Stimulated activated memory B cell treated with anti-CD40 and anti-IgM and Interleukin-4, amounts not matched to agents 10 μg/mL and 1 μg/mL and 100 μg/mL, for 72 hours (primary cell): ENCODE results near the gene CIAO3.
A peak's percentile ranks its signal among the peaks of the same experiment; 100 is the strongest.

Experiments used
- ATAC-seq: fragments of 150-1000 bp; cut with Tn5 transposase; 2 replicates; pipeline ENCODE4 v1.10.0; 2021
- H3K27ac Mint-ChIP-seq: one replicate; pipeline ENCODE4 v1.8.0; 2022; ENCODE audit warnings: mild to moderate bottlenecking, mixed read lengths
- H3K27me3 Mint-ChIP-seq: one replicate; pipeline ENCODE4 v1.8.0; 2022; ENCODE audit warnings: mixed read lengths
- H3K36me3 Mint-ChIP-seq: one replicate; pipeline ENCODE4 v1.8.0; 2022; ENCODE audit warnings: mixed read lengths
- H3K4me1 Mint-ChIP-seq: one replicate; pipeline ENCODE4 v1.8.0; 2022; ENCODE audit warnings: mixed read lengths
- H3K4me3 Mint-ChIP-seq: one replicate; pipeline ENCODE4 v1.8.0; 2022; ENCODE audit warnings: mild to moderate bottlenecking, moderate library complexity, mixed read lengths
- H3K9me3 Mint-ChIP-seq: one replicate; pipeline ENCODE4 v1.8.0; 2022; ENCODE audit warnings: mixed read lengths

Gene CIAO3

GRCh38 chr16:708959-709358 lies 31.8 kb downstream of the CIAO3 start:
- ATAC-seq, result no peak
- Mint-ChIP-seq H3K9me3 (no peaks in the 10 kb centered on the region), H3K27ac (no peak overlapping the region), H3K36me3 (no peaks in the 10 kb centered on the region), H3K4me3 (no peak overlapping the region), H3K27me3 (peaks cover 70% of the 10 kb centered on the region), H3K4me1 (peaks cover 7% of the 10 kb centered on the region)

- H3K27ac Mint-ChIP-seq, result no peak overlapping the region
Measured at GRCh38 chr16:708019-708418, 32.8 kb downstream of the CIAO3 start.

GRCh38 chr16:707062-707538 lies 33.7 kb downstream of the CIAO3 start:
- Mint-ChIP-seq H3K27me3 (peaks cover 85% of the 10 kb centered on the region), H3K4me3 (no peak overlapping the region), H3K9me3 (no peaks in the 10 kb centered on the region), H3K27ac (no peak overlapping the region), H3K4me1 (peaks cover 10% of the 10 kb centered on the region), H3K36me3 (no peaks in the 10 kb centered on the region)
- no peak for ATAC-seq

More at GRCh38 chr16:708019-708418, 32.8 kb downstream of the CIAO3 start:
- Mint-ChIP-seq H3K36me3 (no peaks in the 10 kb centered on the region), H3K27me3 (peaks cover 76% of the 10 kb centered on the region), H3K4me3 (no peak overlapping the region), H3K4me1 (peaks cover 6% of the 10 kb centered on the region), H3K9me3 (no peaks in the 10 kb centered on the region)
- ATAC-seq, result no peak

- Mint-ChIP-seq H3K4me3 (peak overlapping the region; percentile 9), H3K36me3 (no peaks in the 10 kb centered on the region), H3K27me3 (peaks cover 90% of the 10 kb centered on the region), H3K27ac (no peak overlapping the region), H3K4me1 (peaks cover 12% of the 10 kb centered on the region), H3K9me3 (no peaks in the 10 kb centered on the region)
- ATAC-seq, result no peak
Measured at GRCh38 chr16:706189-707061, 34.4 kb downstream of the CIAO3 start.

- Mint-ChIP-seq H3K27me3 (peaks cover 87% of the 10 kb centered on the region), H3K4me1 (peaks cover 12% of the 10 kb centered on the region), H3K4me3 (peak within 1 kb of the TSS; percentile 9), H3K9me3 (no peaks in the 10 kb centered on the region), H3K36me3 (no peaks in the 10 kb centered on the region), H3K27ac (no peak within 1 kb of the TSS)
- no peak for ATAC-seq
Measured at GRCh38 chr16:705431-706188, 35.2 kb downstream of the CIAO3 start, which contains the start of gene FBXL16. FBXL16 (minus strand) TSS chr16:705801; CDS start chr16:697405, 8,396 bp downstream.

DNA sequence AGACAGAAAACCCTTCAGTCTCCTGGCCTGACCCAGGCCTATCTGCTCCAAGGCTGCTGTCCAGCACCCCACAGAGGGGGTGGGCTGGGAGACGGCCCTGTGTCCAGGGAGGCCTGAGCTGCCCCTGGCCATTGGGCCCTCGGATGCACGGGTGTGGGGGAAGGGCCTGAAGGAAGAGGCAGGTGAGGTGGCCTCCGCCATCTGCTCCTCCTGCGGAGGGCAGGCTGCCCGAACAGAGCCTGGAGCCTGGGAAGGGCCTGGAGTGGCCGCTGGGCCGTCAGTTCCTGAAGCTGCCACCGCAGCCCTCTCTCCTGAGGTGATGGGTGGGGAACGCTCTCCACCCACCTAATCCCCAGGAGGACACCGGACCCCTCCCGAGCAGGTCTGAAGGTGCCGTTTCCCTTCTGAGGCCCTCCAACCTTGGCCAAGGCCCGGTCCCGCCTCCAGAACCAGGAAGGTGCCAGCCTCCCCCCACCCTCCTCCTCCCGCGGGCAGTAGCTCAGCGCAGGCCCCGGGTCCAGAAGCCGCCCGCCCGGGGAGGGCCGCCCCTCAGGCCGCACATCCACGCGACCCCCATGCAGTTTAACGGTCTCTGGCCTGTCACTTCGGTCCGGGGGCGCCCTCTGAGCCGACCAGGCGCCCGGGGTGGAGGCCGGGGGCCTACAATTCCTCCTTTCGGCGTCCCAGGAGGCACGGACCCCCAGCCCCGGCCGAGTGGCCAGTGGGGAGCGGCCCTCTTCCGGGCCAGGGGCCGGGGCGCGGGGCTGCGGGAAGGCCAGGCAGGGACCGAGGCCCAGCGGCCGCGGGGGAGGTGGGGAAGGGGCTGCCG lies 36.0 kb downstream of the CIAO3 start:
- H3K4me3 Mint-ChIP-seq, result no peak overlapping the region
- peaks cover 12% of the 10 kb centered on the region for H3K4me1 Mint-ChIP-seq
- no peaks in the 10 kb centered on the region for H3K36me3 Mint-ChIP-seq
- no peak for ATAC-seq
- no peak overlapping the region for H3K27ac Mint-ChIP-seq
- H3K9me3 Mint-ChIP-seq, result no peaks in the 10 kb centered on the region
- peaks cover 79% of the 10 kb centered on the region for H3K27me3 Mint-ChIP-seq

- Mint-ChIP-seq H3K4me3 (no peak overlapping the region), H3K27ac (no peak overlapping the region), H3K4me1 (peaks cover 17% of the 10 kb centered on the region), H3K27me3 (peaks cover 72% of the 10 kb centered on the region), H3K9me3 (no peaks in the 10 kb centered on the region), H3K36me3 (no peaks in the 10 kb centered on the region)
- ATAC-seq, result no peak
Measured at GRCh38 chr16:704047-704446, 36.8 kb downstream of the CIAO3 start.

DNA sequence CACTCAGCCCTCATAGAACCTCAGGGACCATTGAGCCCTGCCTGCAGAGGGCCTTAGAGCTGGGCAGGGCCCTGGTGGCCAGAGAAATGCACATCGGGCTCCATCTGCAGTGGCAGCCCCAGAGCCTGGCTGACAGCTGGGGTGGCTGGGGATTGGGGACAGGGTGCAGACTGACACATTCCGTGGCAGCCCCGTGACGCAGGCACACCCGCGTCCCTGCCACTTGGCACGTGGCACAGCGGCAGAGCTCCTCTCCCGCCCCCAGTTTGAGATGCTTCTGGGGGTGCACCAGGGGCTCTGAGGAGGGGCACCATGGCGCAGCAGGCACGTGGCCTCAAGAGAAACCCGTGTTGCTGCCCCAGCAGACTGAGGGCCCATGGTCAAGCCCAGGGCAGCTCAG lies 37.4 kb downstream of the CIAO3 start:
- ATAC-seq, result no peak
- no peaks in the 10 kb centered on the region for H3K9me3 Mint-ChIP-seq
- H3K27ac Mint-ChIP-seq, result no peak overlapping the region
- H3K36me3 Mint-ChIP-seq, result no peaks in the 10 kb centered on the region
- peaks cover 72% of the 10 kb centered on the region for H3K27me3 Mint-ChIP-seq
- no peak overlapping the region for H3K4me3 Mint-ChIP-seq
- peaks cover 17% of the 10 kb centered on the region for H3K4me1 Mint-ChIP-seq

GRCh38 chr16:702341-702740 lies 38.5 kb downstream of the CIAO3 start:
- Mint-ChIP-seq H3K4me1 (peaks cover 17% of the 10 kb centered on the region), H3K36me3 (no peaks in the 10 kb centered on the region), H3K4me3 (no peak overlapping the region), H3K27ac (no peak overlapping the region), H3K9me3 (no peaks in the 10 kb centered on the region), H3K27me3 (peaks cover 67% of the 10 kb centered on the region)
- no peak for ATAC-seq

GRCh38 chr16:700684-701584 lies 39.9 kb downstream of the CIAO3 start:
- Mint-ChIP-seq H3K36me3 (no peaks in the 10 kb centered on the region), H3K27ac (no peak overlapping the region), H3K4me1 (peaks cover 15% of the 10 kb centered on the region), H3K27me3 (peaks cover 65% of the 10 kb centered on the region), H3K9me3 (no peaks in the 10 kb centered on the region), H3K4me3 (no peak overlapping the region)
- ATAC-seq, result no peak

DNA sequence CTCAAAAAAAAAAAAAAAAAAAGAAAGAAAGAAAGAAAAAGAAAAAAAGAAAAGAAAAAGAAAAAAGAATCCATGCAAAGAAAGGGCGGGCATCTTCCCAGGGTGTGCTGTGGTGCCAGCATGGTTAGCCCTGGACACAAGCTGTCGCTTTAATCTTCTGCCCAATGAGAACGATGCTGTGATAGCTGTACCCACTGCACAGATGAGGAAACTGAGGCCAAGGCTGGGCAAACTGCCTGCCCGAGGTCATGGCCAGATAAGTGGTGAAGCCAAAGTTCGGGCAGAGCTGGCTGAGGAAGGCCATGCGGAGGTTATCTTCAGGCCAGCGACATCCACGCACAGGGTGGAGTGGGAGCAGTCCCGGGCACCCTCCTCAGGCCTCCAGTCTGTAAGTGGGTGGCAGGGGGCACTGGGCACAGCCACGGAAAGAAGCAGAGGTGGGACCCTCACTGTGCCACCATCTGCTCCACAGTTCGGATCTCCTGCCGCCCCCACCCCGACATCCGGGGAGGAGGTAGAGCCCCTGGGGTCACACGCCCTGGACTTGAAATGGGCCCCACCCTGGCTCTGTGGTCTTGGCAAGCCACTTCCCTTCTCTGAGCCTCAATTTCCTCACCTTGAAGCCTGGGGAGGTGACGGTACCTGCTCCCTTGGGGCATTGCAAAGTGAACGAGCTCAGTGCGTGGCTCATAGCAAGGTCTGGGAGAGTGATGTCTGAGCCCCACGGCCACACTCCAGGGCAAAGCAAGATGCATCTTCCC lies 41.7 kb downstream of the CIAO3 start:
- Mint-ChIP-seq H3K27me3 (peaks cover 63% of the 10 kb centered on the region), H3K36me3 (no peaks in the 10 kb centered on the region), H3K4me1 (peaks cover 28% of the 10 kb centered on the region), H3K27ac (no peak overlapping the region), H3K4me3 (no peak overlapping the region), H3K9me3 (no peaks in the 10 kb centered on the region)
- ATAC-seq, result no peak

DNA sequence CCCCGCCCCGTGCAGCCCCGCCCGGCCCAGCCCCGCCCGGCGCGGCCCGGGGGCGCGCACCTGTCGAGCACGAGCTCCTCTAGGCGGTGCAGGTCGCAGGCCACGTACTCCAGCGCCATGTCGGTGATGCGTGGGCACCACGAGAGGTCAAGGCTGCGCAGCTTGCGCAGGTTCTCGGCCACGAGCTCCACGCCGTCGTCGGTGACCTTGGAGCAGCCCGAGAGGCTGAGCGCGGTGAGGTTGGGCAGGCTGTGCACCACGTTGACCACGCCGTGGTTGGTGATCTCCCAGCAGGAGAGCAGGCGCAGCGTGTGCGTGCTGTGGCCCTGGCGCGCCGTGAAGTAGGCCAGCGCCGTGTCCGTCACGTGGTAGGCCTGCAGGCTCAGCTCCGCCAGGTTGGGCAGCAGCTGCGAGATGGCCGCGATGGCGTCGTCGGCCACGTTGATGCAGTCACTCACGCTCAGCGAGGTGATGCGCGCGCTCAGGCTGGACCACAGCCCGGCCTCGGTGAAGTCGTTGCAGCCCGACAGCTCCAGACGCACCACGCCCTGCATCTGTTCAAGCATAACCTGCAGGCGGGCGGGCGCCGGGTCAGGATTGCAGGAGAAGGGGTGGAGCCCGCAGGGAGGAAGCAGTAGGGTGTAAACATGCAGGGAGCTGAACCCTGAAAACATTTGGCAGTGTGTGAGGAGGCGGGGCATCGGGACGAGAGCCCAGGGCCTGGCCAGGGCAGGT lies 45.3 kb downstream of the CIAO3 start:
- peak overlapping the region; percentile 72 for H3K4me3 Mint-ChIP-seq
- H3K27me3 Mint-ChIP-seq, result peaks cover 41% of the 10 kb centered on the region
- H3K27ac Mint-ChIP-seq, result peak overlapping the region; percentile 44
- no peaks in the 10 kb centered on the region for H3K36me3 Mint-ChIP-seq
- peak; percentile 84 for ATAC-seq
- H3K9me3 Mint-ChIP-seq, result peaks cover 5% of the 10 kb centered on the region
- peaks cover 36% of the 10 kb centered on the region for H3K4me1 Mint-ChIP-seq

- H3K9me3 Mint-ChIP-seq, result peaks cover 5% of the 10 kb centered on the region
- H3K36me3 Mint-ChIP-seq, result no peaks in the 10 kb centered on the region
- H3K4me3 Mint-ChIP-seq, result peak overlapping the region; percentile 38
- peaks cover 41% of the 10 kb centered on the region for H3K27me3 Mint-ChIP-seq
- H3K4me1 Mint-ChIP-seq, result peaks cover 39% of the 10 kb centered on the region
- no peak overlapping the region for H3K27ac Mint-ChIP-seq
- no peak for ATAC-seq
Measured at GRCh38 chr16:694863-695354, 45.9 kb downstream of the CIAO3 start.
